Loucy (cell line): ENCODE data around the gene ARL13A.

Experiments
- H2AFZ ChIP-seq: fragments of 200-600 bp; sonication (generic); 2 replicates; pipeline ENCODE4 v1.6.0; 2016; ENCODE audit warnings: antibody characterized with exemption, mild to moderate bottlenecking, low read length, moderate library complexity
- H3F3A ChIP-seq: fragments of 200-600 bp; 2 replicates; pipeline ENCODE4 v1.6.0; 2016; ENCODE audit warnings: antibody characterized with exemption, low read depth, mild to moderate bottlenecking
- H3K27me3 ChIP-seq: fragments of 200-600 bp; sonication (generic); 2 replicates; pipeline ENCODE4 v1.6.1; 2014; ENCODE audit warnings: low read length, mild to moderate bottlenecking; ENCODE audit not compliant: insufficient read depth, poor library complexity, severe bottlenecking
- H3K36me3 ChIP-seq: fragments of 200-600 bp; sonication (generic); 2 replicates; pipeline ENCODE4 v1.6.1; 2016; ENCODE audit warnings: low read length; ENCODE audit not compliant: insufficient read depth
- H3K4me1 ChIP-seq: fragments of 200-600 bp; sonication (generic); 2 replicates; pipeline ENCODE4 v1.5.1; 2014; ENCODE audit warnings: low read length, mild to moderate bottlenecking; ENCODE audit not compliant: insufficient read depth, poor library complexity, severe bottlenecking
- H3K4me2 ChIP-seq: fragments of 200-600 bp; sonication (generic); 2 replicates; pipeline ENCODE4 v1.6.0; 2014; ENCODE audit warnings: antibody characterized with exemption, low read length, low read depth, mild to moderate bottlenecking; ENCODE audit not compliant: poor library complexity, severe bottlenecking
- H3K4me3 ChIP-seq: fragments of 200-600 bp; sonication (generic); 2 replicates; pipeline ENCODE4 v1.5.1; 2014; ENCODE audit warnings: low read length, mild to moderate bottlenecking, mixed read lengths; ENCODE audit not compliant: poor library complexity, severe bottlenecking
- H3K79me2 ChIP-seq: fragments of 200-600 bp; sonication (generic); 2 replicates; pipeline ENCODE4 v1.6.1; 2014; ENCODE audit warnings: low read length; ENCODE audit not compliant: insufficient read depth
- H3K9ac ChIP-seq: fragments of 200-600 bp; sonication (generic); 2 replicates; pipeline ENCODE4 v1.6.0; 2014; ENCODE audit warnings: mild to moderate bottlenecking, low read depth, low read length, moderate library complexity; ENCODE audit not compliant: poor library complexity, severe bottlenecking
- H3K9me2 ChIP-seq: fragments of 200-600 bp; sonication (generic); replicated peaks from 2 replicates; pipeline ENCODE4 v1.6.1; 2016; ENCODE audit warnings: low read depth, low read length, mixed read lengths
- H3K9me3 ChIP-seq: fragments of 200-600 bp; sonication (generic); 2 replicates; pipeline ENCODE4 v1.6.1; 2014; ENCODE audit warnings: mild to moderate bottlenecking, antibody characterized with exemption, low read length, low read depth; ENCODE audit not compliant: insufficient read depth
- H4K20me1 ChIP-seq: fragments of 200-600 bp; sonication (generic); 2 replicates; pipeline ENCODE4 v1.6.0; 2014; ENCODE audit warnings: antibody characterized with exemption, low read length, mild to moderate bottlenecking; ENCODE audit not compliant: insufficient read depth, poor library complexity, severe bottlenecking
- CTCF ChIP-seq: fragments of 200-600 bp; sonication (generic); conservative IDR thresholded peaks from 2 replicates; pipeline ENCODE4 v1.5.1; 2014; ENCODE audit warnings: mild to moderate bottlenecking, antibody characterized with exemption, low read length
- EZH2phosphoT487 ChIP-seq: fragments of 200-600 bp; IDR thresholded peaks from 2 replicates; pipeline ENCODE4 v1.6.1; 2018; ENCODE audit warnings: antibody characterized with exemption, mild to moderate bottlenecking, moderate library complexity, borderline replicate concordance

Gene ARL13A

GRCh38 chrX:101040197-101040596 lies 70.7 kb downstream of the ARL13A start:
- no peak overlapping the region for H2AFZ ChIP-seq
- H3K4me1 ChIP-seq = no peaks in the 10 kb centered on the region
- no peak overlapping the region for H3K4me3 ChIP-seq
- no peaks in the 10 kb centered on the region for H3K9me3 ChIP-seq
- no peak overlapping the region for H3K4me2 ChIP-seq
- no peak overlapping the region for H3K9ac ChIP-seq
- no peaks in the 10 kb centered on the region for H3K27me3 ChIP-seq
- no peaks in the 10 kb centered on the region for H3K79me2 ChIP-seq
- H3K36me3 ChIP-seq = no peaks in the 10 kb centered on the region; the same call in 1 of the 2 replicates
- no peaks in the 10 kb centered on the region for H3K9me2 ChIP-seq
- no peaks in the 10 kb centered on the region for H3F3A ChIP-seq
- H4K20me1 ChIP-seq = no peaks in the 10 kb centered on the region
- TF ChIP-seq EZH2phosphoT487 (no peak), CTCF (no peak)
